CD4-positive, alpha-beta T cell treated with Interleukin-4 for 1 hour (primary cell): ENCODE data around the gene GPR160.

Experiments
- DNase-seq, 2 donors: peaks; one replicate each; pipeline ENCODE4 v3.0.0-alpha.2; 2020 to 2022

GPR160 gene

GRCh38 chr3:170033489-170033888, 4.3 kb upstream of the GPR160 start:
- DNase-seq = peak; percentile 62 to 73

DNA sequence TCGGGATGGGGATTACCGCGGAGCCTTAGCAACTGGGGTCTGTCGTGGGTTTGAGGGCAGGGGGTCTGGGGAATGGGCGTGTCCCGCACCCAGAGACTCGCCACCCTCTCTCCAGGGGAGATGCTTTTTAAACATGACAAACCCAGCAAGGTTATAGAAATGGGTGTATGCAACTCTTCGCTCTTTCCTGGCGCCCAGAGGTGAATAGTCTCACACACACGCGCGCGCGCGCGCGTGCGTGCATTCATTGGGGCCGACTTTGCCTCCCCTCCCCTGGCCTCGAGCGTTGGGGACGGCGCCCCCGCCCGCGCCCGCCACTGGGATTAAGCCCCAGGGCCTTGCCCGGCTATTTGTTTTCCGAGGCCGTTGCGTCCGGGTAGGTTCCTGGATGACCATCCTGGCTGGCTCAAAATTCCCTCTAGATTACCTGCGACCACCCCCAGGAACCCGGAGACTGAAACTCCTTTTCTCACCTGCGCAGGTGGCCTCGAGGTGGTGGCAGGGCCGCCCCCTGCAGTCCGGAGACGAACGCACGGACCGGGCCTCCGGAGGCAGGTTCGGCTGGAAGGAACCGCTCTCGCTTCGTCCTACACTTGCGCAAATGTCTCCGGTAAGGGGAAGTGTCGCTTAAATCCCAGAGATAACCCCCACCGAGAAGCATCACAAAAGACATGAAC, 777 bp downstream of the GPR160 start:
- peak; percentile 27 to 40 for DNase-seq

DNA sequence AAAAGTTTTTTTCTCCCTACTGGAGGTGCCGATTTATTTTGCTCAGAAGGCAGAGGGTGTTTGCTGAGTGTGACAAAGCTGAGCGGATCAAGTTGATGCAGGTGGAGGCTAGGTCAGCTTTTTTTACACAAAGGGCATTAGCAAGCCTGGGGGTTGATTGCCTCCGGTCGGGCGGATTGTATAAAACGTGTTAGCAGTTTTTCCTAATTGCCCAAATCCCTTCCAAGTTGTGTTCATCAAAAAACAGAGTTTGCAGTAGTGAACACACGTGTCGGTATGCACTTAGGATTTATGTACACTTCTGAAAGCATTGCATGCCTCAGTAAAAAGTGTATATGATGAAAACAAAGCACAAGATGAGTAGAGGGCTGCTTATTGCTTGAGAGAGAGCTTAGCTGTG, 2.6 kb downstream of the GPR160 start:
- no peak for DNase-seq

DNA sequence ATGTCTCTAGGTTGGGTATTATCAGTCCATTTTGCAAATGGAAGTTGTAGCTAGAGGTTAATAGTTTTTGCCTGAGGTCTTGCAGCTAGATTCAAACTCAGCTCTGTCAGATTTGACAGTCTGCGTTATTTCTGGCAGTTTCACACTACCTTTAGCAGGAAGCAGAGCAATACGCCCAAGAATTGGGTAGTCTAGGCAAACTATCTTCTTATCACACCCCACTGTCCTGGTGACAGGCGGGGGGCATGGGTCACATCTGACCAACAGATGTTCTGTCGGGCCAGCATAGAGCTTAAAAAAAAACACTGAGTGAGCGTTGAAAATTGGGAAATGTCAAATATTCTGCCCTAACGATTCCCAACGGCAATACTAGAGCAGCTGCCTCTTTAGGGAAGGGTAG, 5.7 kb downstream of the GPR160 start:
- DNase-seq = no peak

GRCh38 chr3:170044271-170044670, 6.5 kb downstream of the GPR160 start:
- DNase-seq = no peak

- DNase-seq = peak in 1 of 2 donors; percentile 40
Observed at GRCh38 chr3:170044795-170045244, 7.0 kb downstream of the GPR160 start.

DNA sequence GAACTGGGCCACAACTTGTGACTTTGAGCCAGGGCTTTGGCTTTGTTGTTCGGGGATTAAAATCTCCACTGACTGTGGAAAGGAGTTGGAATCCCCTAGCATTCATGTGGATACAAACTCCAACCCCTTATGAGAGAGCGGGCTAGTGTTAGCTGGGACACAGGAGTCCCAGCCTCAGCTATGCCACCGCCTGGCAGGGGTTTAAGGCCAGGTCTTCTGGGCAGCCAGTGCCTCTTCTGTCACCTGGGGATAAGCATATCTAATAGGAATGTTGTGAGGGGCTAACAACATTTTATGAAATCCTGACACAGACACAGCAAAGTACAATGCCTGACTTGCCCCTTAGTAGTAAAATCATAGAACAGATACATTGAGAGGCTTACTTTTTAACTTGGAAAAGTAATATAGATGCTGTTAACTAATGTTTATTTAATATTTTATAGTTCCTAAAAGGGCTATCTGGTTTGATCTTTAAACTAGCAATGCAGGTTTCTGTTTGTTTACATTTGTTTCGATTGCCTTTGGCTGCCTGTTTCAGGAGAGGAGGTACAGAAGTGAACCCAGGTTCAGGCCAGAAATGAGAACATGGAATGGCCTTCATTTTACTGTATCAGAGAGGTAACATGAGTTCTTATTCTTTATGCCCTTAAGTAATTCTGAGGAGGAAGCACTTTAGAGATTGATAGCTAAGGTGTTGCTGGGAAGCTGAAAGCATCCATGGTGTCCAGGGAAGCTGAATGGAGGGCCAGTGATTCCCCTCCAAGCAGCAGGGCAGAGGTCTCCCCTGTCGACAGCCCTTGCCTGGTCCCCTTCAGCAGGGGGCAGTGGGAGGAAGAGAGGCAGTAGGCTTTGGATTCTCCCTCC, 8.7 kb downstream of the GPR160 start:
- no peak for DNase-seq

- DNase-seq = no peak
Observed at GRCh38 chr3:170047133-170047404, 9.3 kb downstream of the GPR160 start.

DNA sequence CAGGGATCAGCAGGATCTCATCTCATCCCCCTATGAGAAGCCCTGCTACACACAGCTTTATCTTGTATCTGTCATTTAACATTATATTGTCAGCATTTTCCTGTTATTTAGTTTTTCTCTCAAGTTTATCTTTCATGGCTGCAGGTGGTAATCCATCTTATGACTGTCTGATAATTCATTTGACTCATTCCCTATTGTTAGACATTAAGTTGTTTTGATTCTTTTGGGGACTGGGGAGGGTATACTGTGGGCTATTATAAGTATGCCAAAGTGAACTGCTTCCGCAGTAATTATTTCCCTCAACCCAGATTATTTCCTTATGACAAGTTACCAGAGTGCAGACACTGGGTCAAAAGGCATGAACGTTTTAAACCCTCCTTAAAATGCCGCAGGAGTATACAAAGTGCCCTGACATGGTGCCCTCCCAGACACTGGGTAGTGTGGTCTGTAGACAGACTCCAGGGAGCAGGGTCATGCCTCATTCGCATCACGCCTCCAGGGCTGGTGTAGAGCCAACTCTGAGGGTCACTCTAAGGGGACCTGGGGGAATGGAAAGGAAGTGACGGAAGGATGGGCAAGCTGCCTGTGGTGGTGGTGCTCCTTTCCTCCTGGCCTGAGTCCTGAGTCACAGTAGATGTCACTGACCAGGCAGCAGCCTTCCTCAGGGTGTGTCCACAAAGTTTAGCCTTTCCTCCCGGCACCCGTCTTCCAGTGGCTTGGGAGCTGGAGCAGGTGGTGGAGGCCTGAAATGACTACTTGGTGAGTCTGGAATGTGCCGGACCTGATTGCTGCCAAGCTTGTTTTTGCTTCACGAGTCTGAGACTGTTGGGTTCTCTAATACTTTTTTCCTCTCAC, 11.6 kb downstream of the GPR160 start:
- no peak for DNase-seq

- DNase-seq = no peak
Observed at GRCh38 chr3:170050753-170051152, 13.0 kb downstream of the GPR160 start.

- no peak for DNase-seq
Observed at GRCh38 chr3:170052398-170052797, 14.6 kb downstream of the GPR160 start.

GRCh38 chr3:170054204-170054603, 16.4 kb downstream of the GPR160 start:
- DNase-seq = peak in 1 of 2 donors; percentile 17

DNA sequence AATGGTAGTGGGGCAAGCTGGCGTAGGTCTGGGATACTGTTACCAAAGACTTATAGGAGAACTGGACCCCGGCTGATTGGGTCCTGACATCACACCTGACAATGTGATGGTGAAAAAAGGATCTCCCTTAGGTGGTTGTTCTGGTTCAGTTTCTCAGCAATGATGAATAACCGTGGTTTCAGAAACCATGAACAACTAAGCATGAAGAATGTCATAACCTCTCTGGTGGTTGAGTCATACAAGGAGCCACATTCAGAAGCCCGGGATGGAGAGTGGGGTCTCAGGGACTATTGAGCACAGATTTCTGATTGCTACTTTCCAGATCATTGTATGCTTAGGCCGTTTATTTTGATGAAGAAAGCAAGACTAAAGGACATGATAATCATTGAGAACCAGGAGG, 17.4 kb downstream of the GPR160 start:
- no peak for DNase-seq

DNA sequence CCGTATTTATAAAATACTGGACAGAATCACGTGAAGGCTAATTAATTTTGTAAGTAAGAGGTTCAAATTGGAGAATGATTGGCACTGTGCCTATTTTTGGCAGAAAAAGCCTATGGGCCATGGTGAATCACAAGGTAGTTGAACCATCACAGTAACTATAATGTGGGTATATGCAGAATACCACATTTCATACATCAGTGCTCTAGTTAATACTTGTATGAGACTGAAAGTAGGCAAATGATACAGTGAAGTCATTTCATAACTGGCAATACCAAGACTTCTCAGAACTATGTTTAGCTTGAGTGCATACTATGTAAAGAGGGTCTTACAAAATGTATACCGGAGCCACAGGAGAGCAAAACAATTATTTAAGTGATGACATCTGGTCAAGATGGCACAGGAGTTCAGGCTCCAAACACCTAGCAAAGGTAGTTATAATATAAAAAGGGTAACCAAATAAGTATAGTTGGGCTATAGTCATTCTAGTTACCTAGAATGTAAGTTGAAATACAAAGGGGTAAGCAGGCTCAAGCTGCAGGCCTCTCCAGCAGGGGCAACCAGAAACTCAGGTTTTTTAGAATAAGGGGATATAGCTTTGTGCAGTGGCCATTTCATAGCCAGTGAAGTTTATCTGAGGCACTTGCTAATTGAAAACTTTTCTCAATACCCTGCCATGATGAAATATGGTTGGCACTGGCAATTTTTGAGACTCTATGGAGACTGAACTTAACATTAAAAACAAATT, 19.1 kb downstream of the GPR160 start:
- no peak for DNase-seq

DNA sequence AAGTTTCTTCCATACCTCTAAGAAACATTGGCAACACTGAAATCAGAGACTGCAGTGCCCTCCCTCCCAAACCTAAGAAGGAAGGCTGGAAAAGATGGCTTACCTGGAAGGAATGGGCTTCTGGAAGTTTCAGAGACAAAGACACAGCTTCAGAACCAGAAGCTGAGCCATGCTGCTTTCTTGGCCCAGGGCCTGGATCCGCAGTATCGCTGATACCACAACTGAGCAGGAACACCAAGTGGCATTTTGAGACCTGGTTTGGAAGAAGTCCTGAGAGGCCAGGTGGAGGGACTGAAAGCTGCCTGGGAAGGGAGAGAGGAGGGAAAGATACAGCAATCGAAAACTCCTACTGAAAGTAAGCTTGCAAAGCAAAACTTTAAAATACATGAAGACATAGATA, 19.8 kb downstream of the GPR160 start:
- no peak for DNase-seq

- DNase-seq = no peak
Observed at GRCh38 chr3:170058127-170058526, 20.3 kb downstream of the GPR160 start.

GRCh38 chr3:170059447-170059846, 21.7 kb downstream of the GPR160 start:
- DNase-seq = no peak

DNA sequence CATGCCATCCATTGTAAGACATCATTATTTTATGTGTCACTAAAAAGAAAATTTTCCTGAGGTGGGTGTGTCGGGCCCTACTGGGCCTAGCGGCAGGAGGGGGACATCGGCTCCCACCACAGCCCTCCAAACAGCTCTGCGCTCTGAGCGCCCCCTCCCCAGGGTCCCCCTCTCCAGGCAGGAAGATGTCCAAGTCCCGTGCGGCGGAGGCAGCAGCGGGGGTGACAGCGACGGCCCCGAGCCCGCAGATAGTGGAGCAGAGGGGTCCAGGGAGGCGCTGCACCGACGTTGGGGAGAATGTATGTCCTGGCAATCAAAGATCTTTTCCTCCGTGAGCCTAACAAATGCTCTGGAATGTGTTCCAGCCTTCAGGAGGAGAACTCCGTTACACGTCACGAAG, 24.3 kb downstream of the GPR160 start:
- DNase-seq = no peak

- no peak for DNase-seq
Observed at GRCh38 chr3:170062769-170063168, 25.0 kb downstream of the GPR160 start.

DNA sequence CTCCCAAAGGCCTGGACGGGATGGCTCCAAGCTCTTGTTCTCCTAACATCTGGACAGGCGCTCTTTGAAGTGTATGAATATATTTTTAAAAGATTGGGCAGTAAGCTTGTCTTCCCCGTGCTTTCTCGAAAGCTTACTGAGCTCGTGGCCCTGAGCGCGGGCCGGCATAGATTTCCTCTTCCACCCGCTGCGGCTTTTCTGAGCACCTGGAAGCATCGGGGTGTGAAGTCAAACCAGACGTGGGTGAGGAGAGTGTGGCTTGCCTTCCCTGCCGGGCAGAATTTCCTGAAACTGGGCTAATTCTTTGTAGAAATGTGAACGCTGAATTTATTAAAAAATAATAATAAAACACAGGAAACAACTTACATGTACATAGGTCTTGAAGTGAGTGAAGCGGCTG, 25.9 kb downstream of the GPR160 start:
- DNase-seq = no peak

GRCh38 chr3:170064108-170064507, 26.3 kb downstream of the GPR160 start:
- DNase-seq = no peak

DNA sequence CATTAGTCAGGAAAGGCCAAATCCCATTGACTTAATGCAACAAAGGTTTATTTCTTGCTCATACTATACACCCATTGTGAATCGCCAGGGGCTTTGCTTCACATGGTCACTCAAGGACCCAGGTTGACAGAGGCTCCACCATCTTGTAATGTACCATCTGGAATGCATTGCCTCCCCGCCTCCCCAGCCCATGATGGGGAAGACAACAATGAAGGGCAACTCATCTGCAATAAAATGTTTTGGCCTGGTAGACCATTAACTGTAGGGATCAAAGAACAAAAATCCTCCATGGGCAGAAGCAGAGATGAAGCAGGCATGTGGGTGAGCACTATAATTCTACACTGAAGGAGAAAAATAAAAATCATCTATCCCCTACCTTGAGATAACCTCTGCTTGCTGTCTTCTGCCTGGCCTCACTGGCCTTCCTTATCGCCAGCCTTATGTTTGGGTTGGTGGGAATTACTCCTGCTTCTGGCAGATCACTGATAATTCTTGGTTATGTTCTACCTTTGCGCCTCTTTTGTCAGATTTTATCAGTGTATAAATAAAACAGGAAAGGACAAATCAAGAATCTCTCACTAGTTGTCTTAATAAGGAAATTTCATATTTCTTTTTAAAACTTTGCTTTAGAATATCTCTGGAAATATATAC, 37.8 kb downstream of the GPR160 start:
- DNase-seq = no peak
